Right lobe of liver (tissue), 6 donors: ENCODE measurements around the gene KAT7. TPM values are rescaled to one million over a fixed set of nuclear protein-coding genes. Genes with fewer than 3 reads are reported as not detected.

ENCODE experiments used
- ATAC-seq, 4 donors: fragments of 200-7000 bp; cut with Tn5 transposase; one replicate each; pipeline ENCODE4 v1.9.1; 2020; ENCODE audit warnings: mild to moderate bottlenecking in 4 of 4, moderate library complexity in 4 of 4
- DNase-seq, 3 donors: peaks; one replicate each; pipeline ENCODE4 v3.0.0-alpha.2; 2020
- H3K27ac ChIP-seq, 3 donors: fragments of 200-600 bp; one replicate each; pipeline ENCODE4 v1.8.0; 2022
- H3K27me3 ChIP-seq, 2 donors: fragments of 200-600 bp; one replicate each; pipeline ENCODE4 v1.8.0; 2022
- H3K36me3 ChIP-seq, 4 donors: fragments of 200-600 bp; sonication (generic) in 1 of 4; one replicate each; pipeline versions ENCODE4 v1.5.1 to v1.8.0; 2017 to 2022; ENCODE audit warnings: control low read depth in 1 of 4
- H3K4me1 ChIP-seq, 4 donors: fragments of 200-600 bp; sonication (generic) in 1 of 4; one replicate each; pipeline versions ENCODE4 v1.5.1 to v1.8.0; 2017 to 2022; ENCODE audit warnings: control low read depth in 1 of 4
- H3K4me3 ChIP-seq, 3 donors: fragments of 200-600 bp; one replicate each; pipeline ENCODE4 v1.8.0; 2022
- H3K9me3 ChIP-seq, 4 donors: fragments of 200-600 bp; sonication (generic) in 1 of 4; one replicate each; pipeline versions ENCODE4 v1.5.1 to v1.8.0; 2017 to 2022; ENCODE audit warnings: control low read depth in 1 of 4
- CTCF ChIP-seq, 4 donors: fragments of 200-600 bp in 3 of 4; fragments of 450-650 bp in 1 of 4; IDR thresholded peaks; one replicate each; pipeline versions ENCODE4 v1.5.1 to v1.8.0; 2016 to 2022; ENCODE audit warnings: antibody characterized with exemption in 4 of 4, mild to moderate bottlenecking in 2 of 4
- POLR2A ChIP-seq: fragments of 450-650 bp; IDR thresholded peaks from one replicate; pipeline ENCODE4 v1.6.1; 2017; ENCODE audit warnings: antibody characterized with exemption, mild to moderate bottlenecking
- WGBS: methylation state at CpG from one replicate; pipeline ENCODE4 v1.1.6; 2018; ENCODE audit warnings: low coverage, low lambda C conversion rate; ENCODE audit not compliant: insufficient coverage; ENCODE audit errors: missing lambda C conversion rate; 5-methylcytosine and 5-hydroxymethylcytosine counted together
- intact Hi-C, 2 donors: fragments of 100-400 bp; cut with DNase I; formaldehyde crosslinking; loops; one replicate each; pipeline versions ENCODE4 v1.11.2 to v1.14.1; 2022
- total RNA-seq, 6 experiments: library from RNA; depleted of rRNA in 2 of 6; stranded (reverse); fragments of >200 nt in 2 of 6; fragmentation: NEBNext Ultra II Directional in 3 of 6; extraction: Animal tissue kit (Norgen Biotek cat#: 25700) in 3 of 6; gene quantifications; one replicate each; pipeline versions ENCODE4 v1.1.0 to v1.2.4, GENCODE V29; 2016 to 2023
- donor health status: DM: no; HTN: yes; CAD: no.
- donor health status: DM: no; HTN: no; CAD: no.
- donor health status: DM: no; HTN: no; CAD: no.
- donor health status: DM: no; HTN: yes; CAD: no.
- donor health status: DM: no; HTN: yes; CAD: no.

Gene KAT7
- total RNA-seq, 6 experiments from 2014 or later = 10.8 to 21.3 (median 15.2) TPM

GRCh38 chr17:49809056-49809455 is 20.6 kb downstream of the KAT7 start:
- H3K36me3 ChIP-seq = peaks cover 0 to 66% (median 18%) of the 10 kb centered on the region in 4 donors
- 65% methylated on average over 4 of the region's 4 CpGs for WGBS

GRCh38 chr17:49814781-49815529 is 26.5 kb downstream of the KAT7 start:
- ATAC-seq = no peak
- intact Hi-C loops = no loop called here
- Histone ChIP-seq H3K4me3 (no peak overlapping the region), H3K4me1 (no peaks in the 10 kb centered on the region), H3K27me3 (no peaks in the 10 kb centered on the region), H3K9me3 (no peaks in the 10 kb centered on the region), H3K36me3 (peaks cover 0 to 81% (median 36%) of the 10 kb centered on the region in 4 donors), H3K27ac (no peak overlapping the region)
- 93% methylated on average over 4 of the region's 4 CpGs for WGBS
- DNase-seq = no peak
- TF ChIP-seq POLR2A = no peak
- TF ChIP-seq CTCF (IDR thresholded peaks at IDR 0.05) = no peak

More at GRCh38 chr17:49809056-49809455, 20.6 kb downstream of the KAT7 start:
- Histone ChIP-seq H3K27ac (no peak overlapping the region), H3K27me3 (no peaks in the 10 kb centered on the region), H3K9me3 (no peaks in the 10 kb centered on the region), H3K4me1 (no peaks in the 10 kb centered on the region), H3K4me3 (no peak overlapping the region)
- DNase-seq = no peak
- TF ChIP-seq CTCF (IDR thresholded peaks at IDR 0.05) = no peak
- no peak for TF ChIP-seq POLR2A
- intact Hi-C loops = no loop called here
- ATAC-seq = no peak

GRCh38 chr17:49815761-49816281 is 27.3 kb downstream of the KAT7 start:
- intact Hi-C loops = no loop called here
- H3K9me3 ChIP-seq = no peaks in the 10 kb centered on the region
- WGBS = 93% methylated on average over 6 of the region's 9 CpGs
- H3K27me3 ChIP-seq = no peaks in the 10 kb centered on the region
- no peak overlapping the region for H3K27ac ChIP-seq
- H3K4me1 ChIP-seq = no peaks in the 10 kb centered on the region
- H3K4me3 ChIP-seq = no peak overlapping the region
- ATAC-seq (no peak), DNase-seq (no peak)
- peaks cover 0 to 73% (median 34%) of the 10 kb centered on the region in 4 donors for H3K36me3 ChIP-seq
- TF ChIP-seq CTCF (IDR thresholded peaks at IDR 0.05) (no peak), POLR2A (no peak)

GRCh38 chr17:49817993-49818392 is 29.5 kb downstream of the KAT7 start:
- ATAC-seq = peak in 3 of 4 donors; percentile 34 to 43 (median 36)
- no peak for TF ChIP-seq POLR2A
- TF ChIP-seq CTCF (IDR thresholded peaks at IDR 0.05) = no peak
- 100% methylated on average over 3 of the region's 4 CpGs for WGBS
- Histone ChIP-seq H3K4me1 (no peaks in the 10 kb centered on the region), H3K9me3 (no peaks in the 10 kb centered on the region), H3K27ac (no peak overlapping the region), H3K4me3 (no peak overlapping the region), H3K36me3 (peaks cover 7 to 78% (median 36%) of the 10 kb centered on the region in 4 donors), H3K27me3 (no peaks in the 10 kb centered on the region)
- intact Hi-C loops = no loop called here
- DNase-seq = no peak
